Measurements from ENCODE around the gene CDCP2.

DNA sequence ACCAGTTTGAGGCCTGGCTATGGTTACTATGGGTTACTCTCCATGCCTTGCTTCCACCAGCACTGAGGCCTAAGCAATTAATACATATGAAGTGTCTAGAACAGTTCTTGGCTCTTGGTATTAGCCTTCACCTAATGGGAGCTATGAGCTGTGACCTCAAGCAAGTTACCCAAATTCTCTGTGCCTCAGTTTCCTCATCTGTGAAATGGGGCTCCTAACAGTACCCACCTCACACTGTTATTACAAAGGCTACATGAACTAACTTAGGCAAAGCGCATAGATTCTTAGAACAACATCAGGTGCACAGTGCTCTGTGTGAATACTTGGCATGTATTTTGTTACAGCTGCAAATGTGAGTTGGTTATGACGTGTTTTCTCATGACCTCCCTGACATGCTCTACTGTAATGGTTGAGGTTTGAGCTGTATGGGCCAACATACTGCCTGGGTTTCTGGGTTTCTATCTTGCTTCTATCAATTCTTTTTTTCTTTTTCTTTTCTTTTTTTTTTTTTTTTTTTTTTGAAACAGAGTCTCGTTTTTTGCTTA is 26.5 kb downstream of the CDCP2 start:
- TF ChIP-seq, protein P1, sequence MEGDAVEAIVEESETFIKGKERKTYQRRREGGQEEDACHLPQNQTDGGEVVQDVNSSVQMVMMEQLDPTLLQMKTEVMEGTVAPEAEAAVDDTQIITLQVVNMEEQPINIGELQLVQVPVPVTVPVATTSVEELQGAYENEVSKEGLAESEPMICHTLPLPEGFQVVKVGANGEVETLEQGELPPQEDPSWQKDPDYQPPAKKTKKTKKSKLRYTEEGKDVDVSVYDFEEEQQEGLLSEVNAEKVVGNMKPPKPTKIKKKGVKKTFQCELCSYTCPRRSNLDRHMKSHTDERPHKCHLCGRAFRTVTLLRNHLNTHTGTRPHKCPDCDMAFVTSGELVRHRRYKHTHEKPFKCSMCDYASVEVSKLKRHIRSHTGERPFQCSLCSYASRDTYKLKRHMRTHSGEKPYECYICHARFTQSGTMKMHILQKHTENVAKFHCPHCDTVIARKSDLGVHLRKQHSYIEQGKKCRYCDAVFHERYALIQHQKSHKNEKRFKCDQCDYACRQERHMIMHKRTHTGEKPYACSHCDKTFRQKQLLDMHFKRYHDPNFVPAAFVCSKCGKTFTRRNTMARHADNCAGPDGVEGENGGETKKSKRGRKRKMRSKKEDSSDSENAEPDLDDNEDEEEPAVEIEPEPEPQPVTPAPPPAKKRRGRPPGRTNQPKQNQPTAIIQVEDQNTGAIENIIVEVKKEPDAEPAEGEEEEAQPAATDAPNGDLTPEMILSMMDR (IDR thresholded peaks at IDR 0.05; ENCODE audit: low read depth, low read length, poor library complexity, severe bottlenecking), result no peak
- no peak for TF ChIP-seq EZH2phosphoT487 (IDR thresholded peaks at IDR 0.05; ENCODE audit: borderline replicate concordance, low read length)
